ENCODE results near the gene ZBTB16. TPM values are rescaled to one million over a fixed set of nuclear protein-coding genes. Genes with fewer than 3 reads are reported as not detected.

The ZBTB16 gene
- total and polyA plus RNA-seq, 2 donors (not counting 3 experiments of a cell fraction or from before 2014, with no cell fraction given): 9.8 to 20.3 TPM

DNA sequence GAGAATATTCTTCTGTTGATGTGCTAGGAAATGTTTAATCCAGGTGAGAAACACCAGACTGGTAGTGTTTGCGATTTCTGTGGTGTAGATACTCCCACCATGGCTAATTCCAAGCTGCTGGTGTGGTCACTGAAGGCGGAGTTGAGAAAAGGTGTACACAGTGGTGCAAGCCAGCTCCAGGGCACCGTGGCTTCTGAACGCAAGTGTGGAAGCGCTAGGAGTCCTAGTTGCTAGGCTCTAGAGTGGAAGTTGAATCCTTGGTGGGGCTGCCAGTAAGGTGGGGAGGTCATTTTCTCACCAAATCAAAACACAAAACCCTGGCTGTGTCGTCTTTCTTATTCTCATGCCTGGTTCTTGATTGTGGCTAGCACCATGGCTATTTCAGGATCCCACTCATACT, 61.6 kb downstream of the ZBTB16 start:
- intact Hi-C loops (cut with micrococcal nuclease) (no loop called here), dilution Hi-C loops (cut with MboI; ENCODE audit: extremely low pct_ligation_motif_present, low sequenced_read_pairs) (no loop called here)
- Histone ChIP-seq H3K9ac (replicated peaks; ENCODE audit: extremely low read depth, insufficient read depth, low read length) (no peak overlapping the region), H3K4me1 (ENCODE audit: control insufficient read depth, extremely low read depth, insufficient read depth, low read length) (no peaks in the 10 kb centered on the region), H3K9me3 (replicated peaks; ENCODE audit: control insufficient read depth, insufficient read depth, low read length) (no peaks in the 10 kb centered on the region), H3K79me2 (ENCODE audit: control insufficient read depth, insufficient read depth, low read length) (no peaks in the 10 kb centered on the region), H3K27ac (ENCODE audit: insufficient read depth, low read depth, low read length) (no peak overlapping the region), H3K4me3 (replicated peaks in 1 of 3; ENCODE audit: insufficient read depth in 1 of 3, low read depth in 1 of 3, low read length in 3 of 3) (no peak overlapping the region), H3K4me2 (ENCODE audit: insufficient read depth, low read length) (no peak overlapping the region), H3K36me3 (ENCODE audit: control insufficient read depth in 2 of 2, extremely low read depth in 1 of 2, insufficient read depth in 2 of 2, low read length in 2 of 2) (peaks cover 0 to 1% of the 10 kb centered on the region in 2 experiments), H4K20me1 (replicated peaks; ENCODE audit: control insufficient read depth, extremely low read depth, insufficient read depth, low read length) (no peaks in the 10 kb centered on the region), H3K27me3 (ENCODE audit: control insufficient read depth in 2 of 2, insufficient read depth in 2 of 2, low read length in 2 of 2) (no peaks in the 10 kb centered on the region), H3K9me1 (replicated peaks; ENCODE audit: control insufficient read depth, extremely low read depth, insufficient read depth, low read length) (no peaks in the 10 kb centered on the region), H2AFZ (ENCODE audit: low read depth, low read length) (no peak overlapping the region)
- ChIA-PET POLR2A (no interaction called here), CTCF (no interaction called here)
- BruUV-seq (replicated peaks): no TSS peak
- FAIRE-seq (no peak), DNase-seq (ENCODE audit: low read depth, low spot score) (no peak)
- TF ChIP-seq GATA2 (IDR thresholded peaks at IDR 0.05; ENCODE audit: insufficient read depth, insufficient read length, low read depth, low read length): no peak
- TF ChIP-seq EZH2 (IDR thresholded peaks at IDR 0.05; ENCODE audit: borderline replicate concordance, low read depth, low read length, severe bottlenecking): no peak

- TF ChIP-seq, protein P1, sequence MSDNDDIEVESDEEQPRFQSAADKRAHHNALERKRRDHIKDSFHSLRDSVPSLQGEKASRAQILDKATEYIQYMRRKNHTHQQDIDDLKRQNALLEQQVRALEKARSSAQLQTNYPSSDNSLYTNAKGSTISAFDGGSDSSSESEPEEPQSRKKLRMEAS (IDR thresholded peaks at IDR 0.05; ENCODE audit: insufficient read depth, insufficient read length): no peak
- TF ChIP-seq POLR2A (IDR thresholded peaks at IDR 0.05; ENCODE audit: low read depth, low read length) (no peak), POLR2AphosphoS5 (IDR thresholded peaks at IDR 0.05; ENCODE audit: insufficient read depth, low read depth, low read length) (no peak)
- H3K9me1 ChIP-seq (replicated peaks; ENCODE audit: control insufficient read depth, extremely low read depth, insufficient read depth, low read length): no peaks in the 10 kb centered on the region
- H4K20me1 ChIP-seq (replicated peaks; ENCODE audit: control insufficient read depth, extremely low read depth, insufficient read depth, low read length): no peaks in the 10 kb centered on the region
- no peak overlapping the region for H2AFZ ChIP-seq (ENCODE audit: low read depth, low read length)
- intact Hi-C loops (cut with micrococcal nuclease) (no loop called here), dilution Hi-C loops (cut with MboI; ENCODE audit: extremely low pct_ligation_motif_present, low sequenced_read_pairs) (no loop called here)
- no peak overlapping the region for H3K27ac ChIP-seq (ENCODE audit: insufficient read depth, low read depth, low read length)
- ChIA-PET CTCF (no interaction called here), POLR2A (no interaction called here)
- H3K9ac ChIP-seq (replicated peaks; ENCODE audit: extremely low read depth, insufficient read depth, low read length): no peak overlapping the region
- H3K4me2 ChIP-seq (ENCODE audit: insufficient read depth, low read length): no peak overlapping the region
- H3K4me1 ChIP-seq (ENCODE audit: control insufficient read depth, extremely low read depth, insufficient read depth, low read length): no peaks in the 10 kb centered on the region
- H3K4me3 ChIP-seq (replicated peaks in 1 of 3; ENCODE audit: insufficient read depth in 1 of 3, low read depth in 1 of 3, low read length in 3 of 3): no peak overlapping the region
- no peaks in the 10 kb centered on the region for H3K9me3 ChIP-seq (replicated peaks; ENCODE audit: control insufficient read depth, insufficient read depth, low read length)
- H3K79me2 ChIP-seq (ENCODE audit: control insufficient read depth, insufficient read depth, low read length): no peaks in the 10 kb centered on the region
- BruUV-seq (replicated peaks): no TSS peak
- peaks cover 0 to 4% of the 10 kb centered on the region in 2 experiments for H3K36me3 ChIP-seq (ENCODE audit: control insufficient read depth in 2 of 2, extremely low read depth in 1 of 2, insufficient read depth in 2 of 2, low read length in 2 of 2)
- DNase-seq (ENCODE audit: low read depth, low spot score) (no peak), FAIRE-seq (no peak)
- no peaks in the 10 kb centered on the region for H3K27me3 ChIP-seq (ENCODE audit: control insufficient read depth in 2 of 2, insufficient read depth in 2 of 2, low read length in 2 of 2)
These were observed 62.4 kb downstream of the ZBTB16 start for GRCh38 chr11:114121804-114122504.

Measured in endothelial cell of umbilical vein (primary cell).